Measurements from ENCODE around the gene WDR76. TPM values are rescaled to one million over a fixed set of nuclear protein-coding genes. Genes with fewer than 3 reads are reported as not detected.
"Not testable (repeated sequence)": the region's sequence is repeated elsewhere in the genome, so short reads cannot be mapped to it uniquely, and the experiment has no call there.

WDR76 gene
- total and polyA plus RNA-seq, 8 donors, result 8.6 to 23.1 (median 15.9) TPM

GRCh38 chr15:43800286-43801141, 26.3 kb upstream of the WDR76 start, which contains the start of gene HYPK:
HYPK (plus strand) TSS chr15:43800599; CDS start chr15:43800623, 24 bp downstream.
- DNase-seq (peak; percentile 89 to 97 (median 95)), ATAC-seq (peak; percentile 94)
- Histone ChIP-seq H3K4me1 (peaks cover 12 to 46% of the 10 kb centered on the region in 2 donors), H3K36me3 (peaks cover 0 to 69% of the 10 kb centered on the region in 2 donors), H3K4me3 (peak within 1 kb of the TSS; percentile 86), H3K27ac (peak within 1 kb of the TSS; percentile 81 to 97), H3K9me3 (no peaks in the 10 kb centered on the region), H3K27me3 (no peaks in the 10 kb centered on the region)
- TF ChIP-seq CTCF (IDR thresholded peaks at IDR 0.05), result no peak
- intact Hi-C loops (cut with DNase I), result no loop called here

DNA sequence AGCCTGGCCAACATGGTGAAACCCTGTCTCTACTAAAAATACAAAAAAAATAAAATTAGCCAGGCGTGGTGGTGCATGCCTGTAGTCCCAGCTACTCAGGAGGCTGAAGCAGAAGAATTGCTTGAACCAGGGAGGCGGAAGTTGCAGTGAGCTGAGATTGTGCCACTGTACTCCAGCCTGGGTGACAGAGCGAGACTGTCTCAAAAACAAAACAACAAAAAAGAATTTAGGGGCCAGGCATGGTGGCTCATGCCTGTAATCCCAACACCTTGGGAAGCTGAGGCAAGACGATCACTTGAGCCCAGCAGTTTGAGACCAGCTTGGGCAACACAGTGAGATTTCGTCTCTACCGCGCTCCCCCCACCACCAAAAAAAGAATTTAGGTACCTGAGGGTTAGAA, 24.1 kb upstream of the WDR76 start:
- ATAC-seq; H3K27ac ChIP-seq; H3K9me3 ChIP-seq; DNase-seq; H3K27me3 ChIP-seq; intact Hi-C loops (cut with DNase I); H3K4me3 ChIP-seq: not testable (repeated sequence)
- Histone ChIP-seq H3K36me3 (peaks cover 0 to 75% of the 10 kb centered on the region in 2 donors), H3K4me1 (peaks cover 12 to 36% of the 10 kb centered on the region in 2 donors)

GRCh38 chr15:43808435-43808950, 18.3 kb upstream of the WDR76 start:
- DNase-seq (no peak), ATAC-seq (no peak)
- Histone ChIP-seq H3K27me3 (no peaks in the 10 kb centered on the region), H3K9me3 (no peaks in the 10 kb centered on the region), H3K36me3 (peaks cover 0 to 100% of the 10 kb centered on the region in 2 donors), H3K27ac (peak overlapping the region in 1 of 2 donors; percentile 48), H3K4me1 (peaks cover 0 to 11% of the 10 kb centered on the region in 2 donors), H3K4me3 (no peak overlapping the region)
- no peak for TF ChIP-seq CTCF (IDR thresholded peaks at IDR 0.05)
- intact Hi-C loops (cut with DNase I), result no loop called here

- H3K9me3 ChIP-seq, result no peaks in the 10 kb centered on the region
- intact Hi-C loops (cut with DNase I), result no loop called here
- ATAC-seq (peak; percentile 49), DNase-seq (peak in 1 of 4 donors; percentile 11)
- TF ChIP-seq CTCF (IDR thresholded peaks at IDR 0.05), result no peak
- peak overlapping the region in 1 of 2 donors; percentile 48 for H3K27ac ChIP-seq
- H3K4me3 ChIP-seq, result no peak overlapping the region
- peaks cover 0 to 100% of the 10 kb centered on the region in 2 donors for H3K36me3 ChIP-seq
- no peaks in the 10 kb centered on the region for H3K27me3 ChIP-seq
- peaks cover 0 to 11% of the 10 kb centered on the region in 2 donors for H3K4me1 ChIP-seq
Observed at GRCh38 chr15:43808960-43809678, 17.7 kb upstream of the WDR76 start.

- H3K9me3 ChIP-seq; intact Hi-C loops (cut with DNase I); ATAC-seq; H3K27ac ChIP-seq; H3K4me1 ChIP-seq; H3K27me3 ChIP-seq; H3K4me3 ChIP-seq; DNase-seq: not testable (repeated sequence)
- H3K36me3 ChIP-seq, result peaks cover 0 to 73% of the 10 kb centered on the region in 2 donors
Observed at GRCh38 chr15:43815064-43815463, 11.7 kb upstream of the WDR76 start.

DNA sequence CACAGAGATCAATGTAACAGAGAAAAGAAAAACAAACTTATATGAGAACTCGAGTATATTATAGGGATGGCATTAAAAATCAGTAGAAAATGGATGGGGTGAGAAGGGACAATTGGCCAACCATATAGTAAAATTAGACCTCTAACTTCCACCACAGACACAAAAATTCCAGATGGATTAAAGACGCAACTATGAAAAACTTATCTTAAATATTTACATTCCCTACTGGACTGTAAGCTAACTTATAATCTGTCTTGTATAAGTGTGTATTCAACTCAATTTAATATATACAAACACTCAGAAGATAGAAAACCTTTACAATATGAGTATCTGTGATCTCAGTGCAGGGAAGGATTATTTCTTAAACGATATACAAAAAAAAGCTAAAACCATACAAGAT, 5.3 kb upstream of the WDR76 start:
- Histone ChIP-seq H3K9me3 (no peaks in the 10 kb centered on the region), H3K36me3 (peaks cover 0 to 8% of the 10 kb centered on the region in 2 donors), H3K4me1 (peaks cover 13 to 47% of the 10 kb centered on the region in 2 donors), H3K27ac (no peak overlapping the region), H3K27me3 (no peaks in the 10 kb centered on the region), H3K4me3 (no peak overlapping the region)
- no peak for TF ChIP-seq CTCF (IDR thresholded peaks at IDR 0.05)
- DNase-seq (no peak), ATAC-seq (no peak)
- intact Hi-C loops (cut with DNase I), result no loop called here

All from left lung (tissue), 10 donors.